ENCODE measurements around the gene TGM5. TPM values are rescaled to one million over a fixed set of nuclear protein-coding genes. Genes with fewer than 3 reads are reported as not detected.

The TGM5 gene
- total RNA-seq, 2 donors from 2014 or later, result not detected

- Mint-ChIP-seq H3K36me3 (ENCODE audit: low read depth) (no peaks in the 10 kb centered on the region), H3K4me1 (no peaks in the 10 kb centered on the region), H3K27ac (no peak overlapping the region), H3K27me3 (ENCODE audit: insufficient read depth) (peaks cover 5% of the 10 kb centered on the region), H3K4me3 (no peak overlapping the region), H3K9me3 (no peaks in the 10 kb centered on the region)
- Histone ChIP-seq H3K4me1 (ENCODE audit: control insufficient read depth, insufficient read depth, low read length) (no peaks in the 10 kb centered on the region), H3K27ac (ENCODE audit: low read depth, low read length) (no peak overlapping the region), H3K4me3 (ENCODE audit: low read length) (no peak overlapping the region), H3K9ac (ENCODE audit: extremely low read depth, low read length, poor library complexity, severe bottlenecking) (no peak overlapping the region), H3K9me3 (ENCODE audit: control insufficient read depth, low read length) (no peaks in the 10 kb centered on the region), H3K36me3 (ENCODE audit: control insufficient read depth, insufficient read depth, low read length) (no peaks in the 10 kb centered on the region), H3K27me3 (ENCODE audit: control insufficient read depth, insufficient read depth, low read length, poor library complexity, severe bottlenecking) (no peaks in the 10 kb centered on the region)
- no peak for DNase-seq
- 92 to 94% methylated on average over 4 of the region's 4 CpGs for WGBS, 2 experiments (ENCODE audit: insufficient coverage in 1 of 2, insufficient read length in 1 of 2)
- TF ChIP-seq CTCF (conservative IDR thresholded peaks at IDR 0.05), result no peak
Observed at GRCh38 chr15:43251871-43252250, 14.9 kb downstream of the TGM5 start.

GRCh38 chr15:43251185-43251870 lies 15.4 kb downstream of the TGM5 start:
- H3K27me3 Mint-ChIP-seq (ENCODE audit: insufficient read depth), result peaks cover 5% of the 10 kb centered on the region
- no peaks in the 10 kb centered on the region for H3K36me3 Mint-ChIP-seq (ENCODE audit: low read depth)
- H3K36me3 ChIP-seq (ENCODE audit: control insufficient read depth, insufficient read depth, low read length), result no peaks in the 10 kb centered on the region
- TF ChIP-seq CTCF (conservative IDR thresholded peaks at IDR 0.05), result no peak
- no peak overlapping the region for H3K4me3 Mint-ChIP-seq
- no peak overlapping the region for H3K9ac ChIP-seq (ENCODE audit: extremely low read depth, low read length, poor library complexity, severe bottlenecking)
- H3K27me3 ChIP-seq (ENCODE audit: control insufficient read depth, insufficient read depth, low read length, poor library complexity, severe bottlenecking), result no peaks in the 10 kb centered on the region
- H3K9me3 ChIP-seq (ENCODE audit: control insufficient read depth, low read length), result no peaks in the 10 kb centered on the region
- no peaks in the 10 kb centered on the region for H3K9me3 Mint-ChIP-seq
- DNase-seq, result no peak
- H3K4me1 ChIP-seq (ENCODE audit: control insufficient read depth, insufficient read depth, low read length), result no peaks in the 10 kb centered on the region
- WGBS, 2 experiments (ENCODE audit: insufficient coverage in 1 of 2, insufficient read length in 1 of 2), result 74 to 92% methylated on average over 3 to 8 of the region's 8 CpGs
- no peak overlapping the region for H3K27ac Mint-ChIP-seq
- H3K27ac ChIP-seq (ENCODE audit: low read depth, low read length), result no peak overlapping the region
- H3K4me1 Mint-ChIP-seq, result no peaks in the 10 kb centered on the region
- H3K4me3 ChIP-seq (ENCODE audit: low read length), result no peak overlapping the region

- no peak for DNase-seq
- 82 to 95% methylated on average over 1 to 2 of the region's 2 CpGs for WGBS, 2 experiments (ENCODE audit: insufficient coverage in 1 of 2, insufficient read length in 1 of 2)
- H3K4me3 Mint-ChIP-seq, result no peak overlapping the region
- no peak overlapping the region for H3K27ac Mint-ChIP-seq
- H3K4me1 ChIP-seq (ENCODE audit: control insufficient read depth, insufficient read depth, low read length), result no peaks in the 10 kb centered on the region
- no peak overlapping the region for H3K9ac ChIP-seq (ENCODE audit: extremely low read depth, low read length, poor library complexity, severe bottlenecking)
- H3K9me3 ChIP-seq (ENCODE audit: control insufficient read depth, low read length), result no peaks in the 10 kb centered on the region
- no peaks in the 10 kb centered on the region for H3K27me3 ChIP-seq (ENCODE audit: control insufficient read depth, insufficient read depth, low read length, poor library complexity, severe bottlenecking)
- H3K9me3 Mint-ChIP-seq, result no peaks in the 10 kb centered on the region
- no peak overlapping the region for H3K27ac ChIP-seq (ENCODE audit: low read depth, low read length)
- no peak for TF ChIP-seq CTCF (conservative IDR thresholded peaks at IDR 0.05)
- no peaks in the 10 kb centered on the region for H3K4me1 Mint-ChIP-seq
- no peak overlapping the region for H3K4me3 ChIP-seq (ENCODE audit: low read length)
- H3K27me3 Mint-ChIP-seq (ENCODE audit: insufficient read depth), result peaks cover 2% of the 10 kb centered on the region
- no peaks in the 10 kb centered on the region for H3K36me3 Mint-ChIP-seq (ENCODE audit: low read depth)
- no peaks in the 10 kb centered on the region for H3K36me3 ChIP-seq (ENCODE audit: control insufficient read depth, insufficient read depth, low read length)
Observed at GRCh38 chr15:43250785-43251184, 15.9 kb downstream of the TGM5 start.

All from endodermal cell (in vitro differentiated cells).